Measurements from ENCODE around the gene ZSWIM1.
"Not testable (repeated sequence)": the region's sequence is repeated elsewhere in the genome, so short reads cannot be mapped to it uniquely, and the experiment has no call there.

The ZSWIM1 gene

GRCh38 chr20:45890077-45890984, 9.3 kb downstream of the ZSWIM1 start:
- DNase-seq: peak; percentile 51

GRCh38 chr20:45890985-45891983, 10.3 kb downstream of the ZSWIM1 start, which contains the start of the genes CTSA and NEURL2:
Gene CTSA, plus strand, starts transcription at chr20:45891335. Its CDS starts 234 bp downstream, at chr20:45891569.
Gene NEURL2, minus strand, starts transcription at chr20:45891208. Its CDS starts 217 bp downstream, at chr20:45890991.
- peak; percentile 72 for DNase-seq

GRCh38 chr20:45892049-45892825, 11.2 kb downstream of the ZSWIM1 start:
- no peak for DNase-seq

GRCh38 chr20:45892828-45893500, 11.9 kb downstream of the ZSWIM1 start:
- no peak for DNase-seq

GRCh38 chr20:45893831-45894230, 12.8 kb downstream of the ZSWIM1 start:
- DNase-seq: no peak

GRCh38 chr20:45894797-45895196, 13.8 kb downstream of the ZSWIM1 start:
- no peak for DNase-seq

- no peak for DNase-seq
These were observed 15.7 kb downstream of the ZSWIM1 start for GRCh38 chr20:45896641-45897161.

GRCh38 chr20:45897289-45897688, 16.3 kb downstream of the ZSWIM1 start:
- no peak for DNase-seq

GRCh38 chr20:45897692-45898091, 16.7 kb downstream of the ZSWIM1 start:
- no peak for DNase-seq

- no peak for DNase-seq
These were observed 17.3 kb downstream of the ZSWIM1 start for GRCh38 chr20:45898285-45898684.

GRCh38 chr20:45899046-45899835, 18.2 kb downstream of the ZSWIM1 start:
- DNase-seq: no peak

- DNase-seq: not testable (repeated sequence)
These were observed 20.3 kb downstream of the ZSWIM1 start for GRCh38 chr20:45901332-45901731.

GRCh38 chr20:45902199-45902701, 21.2 kb downstream of the ZSWIM1 start:
- DNase-seq: no peak

GRCh38 chr20:45904583-45905504, 23.8 kb downstream of the ZSWIM1 start:
- no peak for DNase-seq

- no peak for DNase-seq
These were observed 24.6 kb downstream of the ZSWIM1 start for GRCh38 chr20:45905505-45906079.

- DNase-seq: no peak
These were observed 26.4 kb downstream of the ZSWIM1 start for GRCh38 chr20:45907219-45907948.

- DNase-seq: no peak
These were observed 27.1 kb downstream of the ZSWIM1 start for GRCh38 chr20:45908084-45908483.

GRCh38 chr20:45909336-45909808, 28.3 kb downstream of the ZSWIM1 start:
- DNase-seq: no peak

Data from NCI-H526 treated with DMSO at 0.1 percent for 48 hours (cell line).